NCI-H460 (cell line): ENCODE measurements around the gene TGFBR3. TPM values are rescaled to one million over a fixed set of nuclear protein-coding genes. Genes with fewer than 3 reads are reported as not detected.
"Not testable (repeated sequence)": the region's sequence is repeated elsewhere in the genome, so short reads cannot be mapped to it uniquely, and the experiment has no call there.

Experiments used
- DNase-seq: peaks from one replicate; pipeline ENCODE4 v3.0.0-alpha.2; 2016; ENCODE audit warnings: low read depth; ENCODE audit errors: extremely low read depth
- small RNA-seq, 2 experiments: library from RNA; depleted of rRNA; stranded (forward); fragments of <200 nt; gene quantifications; one replicate each; pipeline ENCODE3, GENCODE V24; 2014
- total RNA-seq: library from RNA; depleted of rRNA; stranded (reverse); fragments of >200 nt; shearing (Covaris generic); gene quantifications from 2 replicates; pipeline ENCODE4 v1.2.3, GENCODE V29; 2014; rRNA removed

The TGFBR3 gene
- total RNA-seq, 1 experiment from 2014 or later: 11.3 TPM

GRCh38 chr1:91666651-91667050 is 219.3 kb downstream of the TGFBR3 start:
- DNase-seq: not testable (repeated sequence)

- DNase-seq: no peak
Observed at GRCh38 chr1:91661121-91661520, 224.8 kb downstream of the TGFBR3 start.

GRCh38 chr1:91660708-91661107 is 225.2 kb downstream of the TGFBR3 start:
- no peak for DNase-seq

- DNase-seq: no peak
Observed at GRCh38 chr1:91655912-91656449, 230.0 kb downstream of the TGFBR3 start.

- DNase-seq: no peak
Observed at GRCh38 chr1:91653183-91653582, 232.8 kb downstream of the TGFBR3 start.

GRCh38 chr1:91651661-91652071 is 234.3 kb downstream of the TGFBR3 start:
- DNase-seq: no peak

GRCh38 chr1:91651243-91651642 is 234.7 kb downstream of the TGFBR3 start:
- DNase-seq: no peak

- peak; percentile 8 for DNase-seq
Observed at GRCh38 chr1:91650764-91651163, 235.2 kb downstream of the TGFBR3 start.

GRCh38 chr1:91647061-91647460 is 238.9 kb downstream of the TGFBR3 start:
- DNase-seq: no peak

GRCh38 chr1:91645031-91645430 is 240.9 kb downstream of the TGFBR3 start:
- no peak for DNase-seq

GRCh38 chr1:91643431-91643830 is 242.5 kb downstream of the TGFBR3 start:
- DNase-seq: no peak

- no peak for DNase-seq
Observed at GRCh38 chr1:91640877-91641526, 244.9 kb downstream of the TGFBR3 start.

- no peak for DNase-seq
Observed at GRCh38 chr1:91637539-91637994, 248.4 kb downstream of the TGFBR3 start.

- DNase-seq: no peak
Observed at GRCh38 chr1:91635763-91636162, 250.2 kb downstream of the TGFBR3 start.

GRCh38 chr1:91633438-91633837 is 252.5 kb downstream of the TGFBR3 start:
- no peak for DNase-seq

GRCh38 chr1:91631718-91632330 is 254.1 kb downstream of the TGFBR3 start:
- no peak for DNase-seq

- DNase-seq: no peak
Observed at GRCh38 chr1:91630803-91631202, 255.1 kb downstream of the TGFBR3 start.

Small RNAs within 50 kb of the gene (small RNA-seq; reads per million reads assigned to genes)
- 0 reads per million in 2 experiments for gene RN7SL653P

Other genes starting within 250 kb of the TGFBR3 start
- not detected in 2 replicates for gene BRDT, start 63.2 kb upstream of the TGFBR3 start, total RNA-seq
- gene EPHX4, start 143.8 kb upstream of the TGFBR3 start, total RNA-seq: not detected in 2 replicates
- gene SETSIP, start 189.3 kb upstream of the TGFBR3 start, total RNA-seq: 0.17 TPM in 1 of 2 replicates, not detected in the other
- 2.1 TPM in 2 replicates for gene BTBD8, start 194.2 kb upstream of the TGFBR3 start, total RNA-seq